B cell (primary cell): ENCODE data around the gene VASN. TPM values are rescaled to one million over a fixed set of nuclear protein-coding genes. Genes with fewer than 3 reads are reported as not detected.

Experiments
- ATAC-seq: fragments of 200-7000 bp; cut with Tn5 transposase; one replicate; pipeline ENCODE4 v1.10.0; 2021; ENCODE audit warnings: low read depth, mild to moderate bottlenecking, moderate number of reproducible peaks, moderate library complexity
- CTCF ChIA-PET: fragments of 350-600 bp; sonication (Branson Sonifier 250); formaldehyde crosslinking; loops from one replicate; lab custom pipeline; 2021; ENCODE audit warnings: antibody characterized with exemption, inconsistent platforms; lab: Charles Lee
- POLR2A ChIA-PET: fragments of 350-600 bp; sonication (Branson Sonifier 250); formaldehyde crosslinking; loops from one replicate; lab custom pipeline; 2021; ENCODE audit warnings: antibody characterized with exemption; lab: Charles Lee
- DNase-seq: peaks from one replicate; pipeline ENCODE4 v3.0.0; 2013
- H2AFZ ChIP-seq: 2 replicates; pipeline ENCODE4 v1.6.1; 2012; ENCODE audit warnings: mild to moderate bottlenecking, low read depth, low read length; ENCODE audit not compliant: insufficient read depth, poor library complexity, severe bottlenecking
- H3K27ac ChIP-seq, 2 donors: 1 replicate in 1 of 2; 2 replicates in 1 of 2; pipeline ENCODE4 v1.5.1; 2012 to 2013; ENCODE audit warnings: low read length in 2 of 2, mild to moderate bottlenecking in 2 of 2, moderate library complexity in 1 of 2
- H3K27me3 ChIP-seq, 4 experiments: fragments of 200-600 bp in 1 of 4; sonication (generic) in 1 of 4; replicated peaks in 1 of 4; 1 replicate in 2 of 4; 2 replicates in 2 of 4; pipeline versions ENCODE4 v1.6.1 to v1.7.0; 2013 to 2016; ENCODE audit warnings: low read length in 3 of 4, mild to moderate bottlenecking in 2 of 4, mixed read lengths in 1 of 4, moderate library complexity in 1 of 4; ENCODE audit not compliant: insufficient read depth in 4 of 4, control insufficient read depth in 3 of 4; ENCODE audit errors: control extremely low read depth in 1 of 4
- H3K36me3 ChIP-seq, 2 experiments: replicated peaks in 1 of 2; 1 replicate in 1 of 2; 2 replicates in 1 of 2; pipeline versions ENCODE4 v1.6.1 to v1.7.1; 2013; ENCODE audit warnings: low read length in 1 of 2; ENCODE audit not compliant: insufficient read depth in 2 of 2, control insufficient read depth in 1 of 2; ENCODE audit errors: control extremely low read depth in 1 of 2, extremely low read depth in 1 of 2
- H3K4me1 ChIP-seq, 2 donors: fragments of 200-600 bp in 1 of 2; sonication (generic) in 1 of 2; 1 replicate in 1 of 2; 2 replicates in 1 of 2; pipeline versions ENCODE4 v1.5.1 to v1.6.1; 2013 to 2017; ENCODE audit warnings: low read length in 2 of 2; ENCODE audit not compliant: control insufficient read depth in 2 of 2, insufficient read depth in 2 of 2
- H3K4me2 ChIP-seq: replicated peaks from 2 replicates; pipeline ENCODE3; 2012; ENCODE audit warnings: mild to moderate bottlenecking, low read depth, low read length; ENCODE audit not compliant: poor library complexity, severe bottlenecking
- H3K4me3 ChIP-seq, 5 experiments: fragments of 200-600 bp in 1 of 5; sonication (generic) in 1 of 5; 1 replicate in 3 of 5; 2 replicates in 2 of 5; pipeline versions ENCODE4 v1.5.1 to v1.7.0; 2011 to 2016; ENCODE audit warnings: low read length in 4 of 5, mild to moderate bottlenecking in 4 of 5, low read depth in 2 of 5, control low read depth in 1 of 5, moderate library complexity in 1 of 5; ENCODE audit not compliant: insufficient read depth in 1 of 5; ENCODE audit errors: control extremely low read depth in 1 of 5, extremely low read depth in 1 of 5
- H3K79me2 ChIP-seq: fragments of 200-600 bp; sonication (generic); one replicate; pipeline ENCODE4 v1.6.0; 2016; ENCODE audit warnings: low read length; ENCODE audit not compliant: control insufficient read depth, insufficient read depth
- H3K9ac ChIP-seq: fragments of 200-600 bp; sonication (generic); 2 replicates; pipeline ENCODE4 v1.6.1; 2017; ENCODE audit warnings: mild to moderate bottlenecking, low read length, moderate library complexity
- H3K9me3 ChIP-seq, 3 donors: one replicate each; pipeline versions ENCODE4 v1.6.1 to v1.7.1; 2013; ENCODE audit warnings: low read length in 2 of 3; ENCODE audit not compliant: control insufficient read depth in 2 of 3, insufficient read depth in 1 of 3; ENCODE audit errors: control extremely low read depth in 1 of 3
- H4K20me1 ChIP-seq: 2 replicates; pipeline ENCODE4 v1.6.0; 2012; ENCODE audit warnings: mild to moderate bottlenecking, low read length; ENCODE audit not compliant: insufficient read depth, control insufficient read depth, poor library complexity, severe bottlenecking
- H3K27ac Mint-ChIP-seq: one replicate; pipeline ENCODE4 v1.8.0; 2021; ENCODE audit warnings: mixed read lengths
- H3K27me3 Mint-ChIP-seq: one replicate; pipeline ENCODE4 v1.8.0; 2021; ENCODE audit warnings: mixed read lengths
- H3K4me1 Mint-ChIP-seq: one replicate; pipeline ENCODE4 v1.8.0; 2021; ENCODE audit warnings: mixed read lengths
- H3K4me3 Mint-ChIP-seq: one replicate; pipeline ENCODE4 v1.8.0; 2021; ENCODE audit warnings: mixed read lengths
- H3K9me3 Mint-ChIP-seq: one replicate; pipeline ENCODE4 v1.8.0; 2022; ENCODE audit warnings: mixed read lengths; ENCODE audit not compliant: insufficient read depth
- EZH2 ChIP-seq: IDR thresholded peaks from 2 replicates; pipeline ENCODE4 v1.6.1; 2012; ENCODE audit warnings: borderline replicate concordance, low read depth, mild to moderate bottlenecking, moderate library complexity, low read length; ENCODE audit not compliant: insufficient read depth, poor library complexity, severe bottlenecking
- WGBS: methylation state at CpG from one replicate; pipeline ENCODE4 v1.1.5; 2013; ENCODE audit warnings: missing lambda C conversion rate; ENCODE audit not compliant: insufficient coverage; 5-methylcytosine and 5-hydroxymethylcytosine counted together
- intact Hi-C: fragments of 100-400 bp; cut with micrococcal nuclease; formaldehyde crosslinking; loops from one replicate; pipeline ENCODE4 v1.10.0; 2022
- polyA plus RNA-seq: library from polyadenylated mRNA; depleted of rRNA; stranded (reverse); fragments of >200 nt; gene quantifications from 2 replicates; pipeline ENCODE4 v1.2.3, GENCODE V29; 2012
- total RNA-seq, 2 donors: library from RNA; stranded (reverse); fragments of 120-200 nt in 1 of 2; gene quantifications; 1 replicate in 1 of 2; 2 replicates in 1 of 2; pipeline versions ENCODE4 v1.2.3 to v1.2.4, GENCODE V29; 2013 to 2022
- TF ChIP-seq, protein P1 (sequence below): fragments of 200-600 bp; IDR thresholded peaks from one replicate; pipeline ENCODE4 v1.8.0; 2022; ENCODE audit warnings: antibody characterized with exemption, mild to moderate bottlenecking

VASN gene
- total and polyA plus RNA-seq, 2 donors (not counting 1 experiment from before 2014, with no cell fraction given): 0.57 to 0.76 TPM

DNA sequence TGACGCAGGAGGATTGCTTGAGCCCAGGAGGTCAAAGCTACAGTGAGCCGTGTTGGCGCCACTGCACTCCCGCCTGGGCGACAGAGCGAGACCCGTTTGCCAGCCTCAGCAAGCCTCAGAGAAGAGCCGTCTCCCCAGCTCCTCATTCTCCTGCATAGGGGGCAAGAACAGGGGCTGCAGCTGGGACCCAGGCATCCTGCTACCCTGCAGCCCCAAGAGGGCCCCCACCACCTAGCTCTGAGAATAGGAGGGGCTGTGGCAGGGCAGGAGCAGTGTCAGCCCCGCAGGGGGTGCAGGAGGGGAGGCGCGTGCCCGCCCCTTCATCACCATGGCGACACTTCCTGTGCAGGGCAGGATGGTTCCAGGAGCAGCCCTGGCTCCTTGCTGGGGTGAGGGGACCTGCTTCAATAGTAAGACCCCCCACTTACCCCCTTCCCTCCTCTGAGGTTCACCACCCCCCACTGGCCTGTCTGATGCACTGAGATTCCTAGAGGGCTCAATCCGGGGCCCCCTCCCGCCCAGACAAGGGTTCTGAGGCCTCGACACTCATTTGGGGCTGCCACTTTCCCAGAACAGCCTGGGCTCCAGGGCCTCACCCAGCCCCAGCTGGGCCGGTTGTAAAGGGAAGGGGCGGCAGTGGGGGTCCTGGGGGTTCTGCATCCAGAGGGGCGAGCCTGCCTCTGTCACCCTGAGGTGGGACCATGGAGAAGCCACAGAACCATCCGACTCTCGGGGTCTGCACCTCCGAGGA, 20.2 kb downstream of the VASN start:
- intact Hi-C loops: no loop called here
- Histone ChIP-seq H3K9ac (no peak overlapping the region), H3K4me1 (no peaks in the 10 kb centered on the region), H3K79me2 (peaks cover 55% of the 10 kb centered on the region), H3K36me3 (peaks cover 5 to 86% of the 10 kb centered on the region in 2 experiments), H3K27me3 (no peaks in the 10 kb centered on the region), H3K4me2 (no peak overlapping the region), H4K20me1 (peaks cover 96% of the 10 kb centered on the region), H2AFZ (no peak overlapping the region), H3K27ac (no peak overlapping the region), H3K4me3 (no peak overlapping the region), H3K9me3 (no peaks in the 10 kb centered on the region)
- Mint-ChIP-seq H3K9me3 (no peaks in the 10 kb centered on the region), H3K4me1 (no peaks in the 10 kb centered on the region), H3K27me3 (no peaks in the 10 kb centered on the region), H3K27ac (no peak overlapping the region), H3K4me3 (no peak overlapping the region)
- WGBS: 94% methylated on average over 16 of the region's 22 CpGs
- no peak for ATAC-seq
- ChIA-PET POLR2A (no interaction called here), CTCF (interaction anchor here (0.6 to 3.3 kb wide), 3 partner anchors 11 to 415 kb away, joined by 4 to 27 read pairs (median 8); no protein-coding TSS in a partner anchor)
- TF ChIP-seq EZH2: no peak
- TF ChIP-seq, protein P1, sequence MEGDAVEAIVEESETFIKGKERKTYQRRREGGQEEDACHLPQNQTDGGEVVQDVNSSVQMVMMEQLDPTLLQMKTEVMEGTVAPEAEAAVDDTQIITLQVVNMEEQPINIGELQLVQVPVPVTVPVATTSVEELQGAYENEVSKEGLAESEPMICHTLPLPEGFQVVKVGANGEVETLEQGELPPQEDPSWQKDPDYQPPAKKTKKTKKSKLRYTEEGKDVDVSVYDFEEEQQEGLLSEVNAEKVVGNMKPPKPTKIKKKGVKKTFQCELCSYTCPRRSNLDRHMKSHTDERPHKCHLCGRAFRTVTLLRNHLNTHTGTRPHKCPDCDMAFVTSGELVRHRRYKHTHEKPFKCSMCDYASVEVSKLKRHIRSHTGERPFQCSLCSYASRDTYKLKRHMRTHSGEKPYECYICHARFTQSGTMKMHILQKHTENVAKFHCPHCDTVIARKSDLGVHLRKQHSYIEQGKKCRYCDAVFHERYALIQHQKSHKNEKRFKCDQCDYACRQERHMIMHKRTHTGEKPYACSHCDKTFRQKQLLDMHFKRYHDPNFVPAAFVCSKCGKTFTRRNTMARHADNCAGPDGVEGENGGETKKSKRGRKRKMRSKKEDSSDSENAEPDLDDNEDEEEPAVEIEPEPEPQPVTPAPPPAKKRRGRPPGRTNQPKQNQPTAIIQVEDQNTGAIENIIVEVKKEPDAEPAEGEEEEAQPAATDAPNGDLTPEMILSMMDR: no peak
- no peak for DNase-seq
